ENCODE results near the gene SLC9A2.

SLC9A2 gene

DNA sequence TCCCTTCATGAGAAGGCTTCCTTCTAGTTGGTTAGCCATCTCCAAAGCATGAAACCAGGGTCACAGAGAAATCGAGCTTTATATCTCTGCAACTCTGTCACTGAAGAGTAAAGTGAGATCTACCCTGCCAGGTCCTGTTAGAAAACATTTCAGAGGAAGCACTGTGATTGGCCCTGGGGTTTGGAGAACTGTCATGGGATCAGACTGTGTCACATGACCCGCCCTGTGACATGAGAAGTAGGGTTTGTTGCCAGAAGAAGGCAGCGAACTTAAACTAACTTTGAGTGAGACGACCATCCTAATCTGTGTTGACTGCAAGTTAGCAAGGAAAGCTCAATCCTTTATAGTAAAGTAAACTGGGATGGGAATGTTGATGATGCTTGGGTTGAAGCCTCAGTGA lies 55.5 kb downstream of the SLC9A2 start:
- TF ChIP-seq, protein P1, sequence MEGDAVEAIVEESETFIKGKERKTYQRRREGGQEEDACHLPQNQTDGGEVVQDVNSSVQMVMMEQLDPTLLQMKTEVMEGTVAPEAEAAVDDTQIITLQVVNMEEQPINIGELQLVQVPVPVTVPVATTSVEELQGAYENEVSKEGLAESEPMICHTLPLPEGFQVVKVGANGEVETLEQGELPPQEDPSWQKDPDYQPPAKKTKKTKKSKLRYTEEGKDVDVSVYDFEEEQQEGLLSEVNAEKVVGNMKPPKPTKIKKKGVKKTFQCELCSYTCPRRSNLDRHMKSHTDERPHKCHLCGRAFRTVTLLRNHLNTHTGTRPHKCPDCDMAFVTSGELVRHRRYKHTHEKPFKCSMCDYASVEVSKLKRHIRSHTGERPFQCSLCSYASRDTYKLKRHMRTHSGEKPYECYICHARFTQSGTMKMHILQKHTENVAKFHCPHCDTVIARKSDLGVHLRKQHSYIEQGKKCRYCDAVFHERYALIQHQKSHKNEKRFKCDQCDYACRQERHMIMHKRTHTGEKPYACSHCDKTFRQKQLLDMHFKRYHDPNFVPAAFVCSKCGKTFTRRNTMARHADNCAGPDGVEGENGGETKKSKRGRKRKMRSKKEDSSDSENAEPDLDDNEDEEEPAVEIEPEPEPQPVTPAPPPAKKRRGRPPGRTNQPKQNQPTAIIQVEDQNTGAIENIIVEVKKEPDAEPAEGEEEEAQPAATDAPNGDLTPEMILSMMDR (IDR thresholded peaks at IDR 0.05; ENCODE audit: control insufficient read depth, insufficient read depth, low read depth, low read length, missing control alignments) = no peak
- DNase-seq (ENCODE audit: low read depth) = no peak
- no peak overlapping the region for H3K4me3 ChIP-seq (ENCODE audit: control insufficient read depth, low read depth, low read length)

DNA sequence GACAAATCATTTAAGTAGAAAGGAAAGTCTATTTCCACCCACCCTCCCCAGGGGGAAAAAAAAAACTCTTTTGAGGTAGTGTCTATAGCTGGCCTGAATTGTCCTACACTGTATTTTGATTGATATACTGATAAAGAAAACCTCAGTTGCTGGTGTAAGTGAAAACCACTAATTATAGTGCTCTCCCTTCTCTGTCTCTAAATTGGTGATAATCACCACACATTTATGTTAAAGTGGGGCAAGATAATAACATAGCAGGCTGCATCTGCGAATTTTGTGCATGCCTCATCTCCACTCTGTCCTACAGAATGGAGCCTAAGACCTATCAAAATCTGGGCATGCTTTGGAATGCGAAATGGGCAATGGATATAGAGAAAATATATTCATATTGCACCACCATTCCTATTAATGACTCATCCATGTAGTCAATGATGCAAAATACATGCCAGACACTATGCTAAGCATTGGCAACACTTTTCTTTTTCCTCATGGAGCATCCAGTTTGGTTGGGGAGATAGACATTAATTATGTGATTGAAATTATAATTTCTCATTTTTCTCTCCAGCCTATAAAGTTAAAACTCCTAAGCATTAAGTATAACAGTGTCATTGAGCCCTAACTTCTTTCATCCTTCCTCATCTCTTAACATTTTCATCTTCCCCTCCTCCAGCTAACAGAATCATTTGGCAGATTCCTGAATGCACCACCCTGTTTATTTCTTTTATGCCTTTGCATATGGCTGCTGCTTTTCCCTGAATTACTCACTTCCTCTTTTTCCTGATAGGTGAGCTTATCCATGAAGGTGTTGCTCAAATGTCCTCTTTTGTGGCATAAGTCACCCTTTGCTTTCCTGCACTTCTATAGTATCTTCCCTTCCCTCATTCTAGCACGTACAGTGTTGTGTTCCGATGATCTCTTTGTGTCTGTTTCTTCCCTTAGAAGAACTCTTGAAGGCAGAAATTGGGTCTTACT lies 58.2 kb downstream of the SLC9A2 start:
- no peak for DNase-seq (ENCODE audit: low read depth)
- TF ChIP-seq, protein P1 (IDR thresholded peaks at IDR 0.05; ENCODE audit: control insufficient read depth, insufficient read depth, low read depth, low read length, missing control alignments) = no peak
- no peak overlapping the region for H3K4me3 ChIP-seq (ENCODE audit: control insufficient read depth, low read depth, low read length)

DNA sequence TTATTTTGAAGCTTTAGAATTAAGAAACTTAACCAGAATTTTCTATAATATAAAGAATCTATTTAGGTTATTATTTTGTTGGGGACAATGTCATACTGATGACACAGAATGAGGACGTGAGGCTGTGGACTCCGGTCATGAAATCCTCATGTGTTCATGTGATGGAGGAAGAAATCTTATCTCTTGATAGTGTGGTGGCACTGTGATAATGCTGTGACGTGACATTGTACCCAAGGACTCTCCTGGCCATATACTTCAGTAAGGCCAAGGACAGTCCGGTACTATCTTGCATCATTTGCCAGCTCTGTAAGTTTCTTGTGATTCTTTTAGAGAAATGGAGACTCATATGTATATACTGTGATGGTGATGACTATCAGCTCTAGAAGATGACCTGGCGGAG lies 59.1 kb downstream of the SLC9A2 start:
- no peak overlapping the region for H3K4me3 ChIP-seq (ENCODE audit: control insufficient read depth, low read depth, low read length)
- DNase-seq (ENCODE audit: low read depth) = no peak
- TF ChIP-seq, protein P1 (IDR thresholded peaks at IDR 0.05; ENCODE audit: control insufficient read depth, insufficient read depth, low read depth, low read length, missing control alignments) = no peak

DNA sequence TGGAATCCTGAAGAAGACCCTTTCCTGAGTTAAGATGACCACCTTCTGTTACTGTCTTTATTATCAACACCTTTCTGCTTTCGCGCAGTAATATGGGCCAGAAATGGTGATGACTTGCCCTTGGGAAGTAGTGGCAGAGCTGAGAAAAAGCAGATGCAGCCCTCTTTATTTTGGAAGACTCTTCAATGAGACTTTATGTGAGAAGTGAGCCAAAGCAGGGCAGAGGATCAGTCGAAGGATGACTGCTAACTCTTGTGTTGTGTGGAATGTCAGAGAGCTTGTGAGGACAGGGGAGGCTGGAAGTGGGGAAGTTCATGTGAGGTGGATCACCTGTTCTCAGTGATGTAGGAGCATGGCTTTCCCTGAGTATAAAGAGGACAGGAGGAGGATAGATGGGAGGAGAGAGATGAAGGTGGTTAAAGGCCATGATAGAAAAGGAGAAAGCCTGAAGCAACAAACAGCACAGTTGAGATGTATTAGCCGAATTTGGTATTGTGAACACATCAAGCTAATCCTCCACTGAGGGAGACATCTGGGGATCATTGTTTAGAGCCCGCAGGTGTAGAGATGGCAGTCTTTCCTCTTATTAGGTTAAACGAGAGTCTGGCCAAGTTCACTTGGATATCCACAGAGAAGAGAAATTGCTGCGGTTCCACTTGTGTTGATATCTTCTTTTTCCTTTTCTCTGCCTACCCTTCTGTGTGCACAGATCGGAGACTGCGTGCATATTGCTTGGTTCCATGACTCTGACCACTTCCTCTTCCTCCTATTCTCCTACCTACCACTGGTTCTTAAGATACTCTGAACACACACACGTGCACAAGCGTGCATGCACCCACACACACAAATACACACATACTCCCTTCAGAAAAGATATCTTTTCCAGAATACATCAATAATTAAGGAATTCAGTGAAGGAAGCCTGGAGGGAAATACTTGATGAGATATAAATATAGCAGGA lies 67.4 kb downstream of the SLC9A2 start:
- H3K4me3 ChIP-seq (ENCODE audit: control insufficient read depth, low read depth, low read length) = no peak overlapping the region
- TF ChIP-seq, protein P1 (IDR thresholded peaks at IDR 0.05; ENCODE audit: control insufficient read depth, insufficient read depth, low read depth, low read length, missing control alignments) = no peak
- no peak for DNase-seq (ENCODE audit: low read depth)

DNA sequence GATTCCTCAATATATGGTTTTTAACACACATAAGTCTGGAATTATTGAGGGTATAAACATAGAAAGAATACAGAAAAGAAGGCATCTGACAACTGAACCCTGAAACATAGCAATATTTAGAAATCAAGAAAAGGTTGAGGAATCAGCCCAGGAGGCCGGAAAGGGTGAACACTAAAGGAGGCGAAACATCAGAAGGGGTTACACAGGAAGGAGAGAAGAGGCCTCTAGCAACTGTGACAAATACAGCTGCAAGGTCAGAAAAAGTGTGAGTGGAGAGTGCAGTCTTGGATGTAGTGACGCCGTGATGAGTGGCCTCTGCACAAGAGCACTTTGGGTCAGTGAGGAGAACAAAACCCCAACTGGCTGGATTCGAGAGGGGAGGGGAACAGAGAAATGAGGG lies 70.7 kb downstream of the SLC9A2 start:
- TF ChIP-seq, protein P1 (IDR thresholded peaks at IDR 0.05; ENCODE audit: control insufficient read depth, insufficient read depth, low read depth, low read length, missing control alignments) = no peak
- H3K4me3 ChIP-seq (ENCODE audit: control insufficient read depth, low read depth, low read length) = no peak overlapping the region
- DNase-seq (ENCODE audit: low read depth) = no peak

DNA sequence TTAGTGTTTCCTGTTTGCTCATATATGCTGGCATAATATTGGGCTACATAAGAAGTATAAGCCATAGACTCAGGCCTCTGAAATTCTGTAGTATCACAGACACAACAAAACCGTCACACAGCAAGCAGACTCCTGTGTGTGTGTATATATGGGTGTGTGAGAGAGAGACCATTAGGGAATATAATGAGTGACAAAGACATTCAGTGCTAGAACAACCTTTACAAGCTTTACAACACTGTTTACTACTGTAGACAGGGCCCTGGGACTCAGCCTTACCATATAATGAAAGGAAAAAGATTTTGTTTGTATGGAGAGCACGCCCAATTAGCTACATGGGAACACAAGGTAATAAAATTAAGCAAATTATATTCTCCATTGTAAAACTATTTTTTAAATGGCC lies 77.1 kb downstream of the SLC9A2 start:
- no peak for DNase-seq (ENCODE audit: low read depth)
- TF ChIP-seq, protein P1 (IDR thresholded peaks at IDR 0.05; ENCODE audit: control insufficient read depth, insufficient read depth, low read depth, low read length, missing control alignments) = no peak
- no peak overlapping the region for H3K4me3 ChIP-seq (ENCODE audit: control insufficient read depth, low read depth, low read length)

Measured in AG09309 (cell line).